ENCODE results near the gene APBA1.
"Not testable (repeated sequence)": the region's sequence is repeated elsewhere in the genome, so short reads cannot be mapped to it uniquely, and the experiment has no call there.

The APBA1 gene

DNA sequence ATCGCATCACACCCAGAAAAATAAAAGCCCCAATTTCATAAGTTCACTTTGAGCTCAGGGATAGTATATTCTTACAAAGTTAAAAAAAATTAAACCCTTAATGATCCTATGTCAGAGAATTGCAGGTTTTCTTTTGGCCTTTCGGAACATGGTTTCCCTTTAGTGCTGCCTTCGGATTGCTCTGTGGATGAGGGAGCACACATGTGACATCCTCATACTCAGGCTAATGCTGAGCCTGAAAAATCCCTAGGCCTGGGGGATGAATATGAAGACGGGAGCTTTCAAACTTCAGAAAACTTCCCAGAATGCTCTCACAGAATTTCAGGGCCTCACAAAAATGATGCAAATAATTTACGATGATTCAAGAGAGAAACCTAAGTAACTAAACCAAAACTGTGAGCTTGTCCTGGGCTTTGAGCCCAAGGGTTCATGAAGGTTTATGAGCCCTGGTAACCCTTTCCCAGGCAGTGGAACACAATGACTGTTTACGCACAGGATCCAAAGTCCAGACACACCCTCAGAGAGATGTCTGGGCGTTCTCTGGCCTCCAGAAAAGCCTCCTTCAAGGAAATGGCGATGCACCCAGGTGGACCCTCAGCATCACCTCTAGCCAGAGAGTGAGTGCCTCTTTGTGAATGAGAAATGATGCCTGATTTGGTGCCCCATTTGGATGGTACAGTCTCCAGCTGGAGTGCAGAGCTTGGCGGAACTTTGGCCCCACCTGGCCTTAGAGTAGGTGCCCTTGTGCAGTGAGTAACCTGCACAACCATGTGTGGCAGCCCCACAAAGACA, 201.8 kb downstream of the APBA1 start:
- DNase-seq, result no peak

DNA sequence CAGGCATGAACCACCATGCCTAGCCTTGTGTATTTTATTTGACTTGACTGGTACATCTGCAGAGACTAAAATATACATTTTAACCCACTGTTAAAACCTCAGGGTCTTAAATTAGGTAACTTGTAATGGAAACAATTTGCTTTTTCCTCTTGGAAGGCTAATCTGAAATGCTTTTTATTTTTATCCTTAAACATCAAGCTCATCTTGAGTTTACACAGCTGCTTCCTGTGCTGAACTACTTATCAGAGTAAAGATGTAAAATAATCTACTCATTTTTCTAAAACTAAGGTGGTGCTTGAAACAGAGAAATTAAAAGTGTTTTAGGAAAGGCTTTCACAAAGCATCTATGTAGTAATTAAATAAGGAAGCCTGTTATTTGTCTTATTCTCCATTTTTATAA, 203.0 kb downstream of the APBA1 start:
- no peak for DNase-seq

DNA sequence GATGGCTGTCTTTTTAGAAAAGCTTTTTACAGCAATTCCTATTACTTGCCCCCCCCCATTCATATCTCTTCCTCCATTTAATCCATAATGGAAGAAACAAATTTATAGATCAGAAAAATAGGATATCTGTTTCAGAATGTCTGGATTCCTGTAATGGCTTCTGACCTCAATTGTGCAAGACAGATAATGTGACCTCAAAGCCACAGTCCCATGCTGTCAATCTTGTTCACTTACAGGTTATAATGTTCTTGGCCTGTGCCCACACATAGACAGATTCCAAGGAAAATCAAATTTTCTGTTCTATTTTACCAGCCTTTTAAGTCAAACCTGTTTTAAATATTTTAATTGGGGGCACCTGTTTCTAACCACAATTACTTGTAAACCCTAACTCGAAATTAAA, 203.8 kb downstream of the APBA1 start:
- DNase-seq, result no peak

DNA sequence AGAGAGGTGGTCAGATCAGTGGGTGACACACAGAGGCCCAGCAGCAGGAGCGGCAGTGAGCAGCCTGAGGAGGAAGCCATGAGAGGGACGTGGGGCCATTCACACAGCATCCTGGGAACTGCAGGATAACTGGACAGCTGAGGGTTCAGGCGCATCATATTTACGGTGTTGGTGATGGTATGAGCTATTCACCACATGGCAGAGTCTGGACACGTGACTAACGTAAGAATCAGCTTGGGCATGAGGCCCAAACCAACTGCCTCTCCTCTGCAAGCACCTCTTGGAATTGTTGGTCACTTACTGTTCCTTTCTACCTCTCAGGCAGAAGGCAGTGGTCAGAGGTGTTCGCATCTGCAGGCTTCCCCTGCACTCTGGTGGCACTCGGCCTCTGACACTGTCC, 206.0 kb downstream of the APBA1 start:
- no peak for DNase-seq

DNA sequence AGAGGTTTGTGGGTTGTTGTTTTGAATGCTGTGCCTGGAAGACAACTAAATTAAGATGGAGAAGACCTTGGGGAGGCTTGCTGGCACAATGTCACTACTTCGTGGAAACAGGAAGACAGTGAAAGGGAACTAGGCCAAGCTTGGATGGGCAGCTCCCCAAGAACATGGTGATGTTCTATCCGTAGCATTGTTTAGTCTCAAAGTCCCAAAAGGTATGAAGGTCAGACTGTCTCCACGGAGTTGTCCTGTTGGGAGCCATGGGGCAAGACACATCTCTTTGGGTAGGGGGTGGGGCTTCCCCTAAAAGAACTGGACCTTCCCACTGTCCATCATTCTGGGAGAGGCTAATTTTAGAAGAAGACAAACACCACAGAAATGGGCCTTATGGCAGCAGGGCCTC, 206.7 kb downstream of the APBA1 start:
- no peak for DNase-seq

DNA sequence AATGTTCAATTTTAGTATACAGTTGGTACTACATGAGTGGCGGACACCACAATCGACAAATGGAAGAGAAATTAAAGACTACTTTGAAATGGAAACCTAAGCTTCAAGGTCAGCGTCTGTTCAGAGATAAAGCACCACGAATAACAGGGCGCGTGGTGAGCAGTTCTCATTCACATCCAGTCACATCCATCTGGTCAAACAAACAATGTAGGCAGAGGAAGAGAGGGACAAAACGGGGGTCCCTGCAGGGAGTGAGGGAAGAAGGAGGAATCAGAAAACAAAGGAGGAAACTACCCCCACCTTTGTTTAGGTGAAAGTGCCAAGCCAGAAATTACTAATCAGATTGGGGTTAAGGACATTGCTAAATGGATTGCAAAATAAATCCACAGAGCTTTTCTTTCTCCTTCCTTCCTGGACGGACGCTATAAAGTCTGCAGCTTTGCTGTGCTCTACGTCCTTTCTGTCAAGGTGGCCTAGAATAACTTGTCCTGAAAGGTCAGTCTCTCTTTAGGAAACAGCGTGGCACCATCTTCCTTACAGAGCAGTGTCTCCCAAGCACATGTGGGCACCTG, 208.6 kb downstream of the APBA1 start:
- no peak for DNase-seq

DNA sequence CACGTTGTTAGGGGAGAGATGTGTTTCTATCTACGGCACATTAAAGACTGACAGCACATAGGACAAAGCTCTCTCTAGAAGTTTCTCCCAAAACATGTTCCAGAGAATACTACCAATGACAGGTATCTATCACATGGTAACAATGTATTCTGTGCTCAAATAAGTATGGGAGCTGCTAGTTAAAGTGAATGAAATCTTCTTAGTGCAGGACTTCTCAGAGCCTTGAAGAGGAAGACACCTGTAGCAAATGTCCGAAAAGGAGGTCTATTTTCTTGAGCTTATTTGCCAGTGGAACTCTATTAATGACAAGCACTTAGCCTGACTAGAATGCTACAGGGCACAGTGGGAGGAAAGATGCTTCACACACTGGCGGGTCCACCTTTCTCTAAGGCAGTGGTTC, 209.8 kb downstream of the APBA1 start:
- DNase-seq, result no peak

DNA sequence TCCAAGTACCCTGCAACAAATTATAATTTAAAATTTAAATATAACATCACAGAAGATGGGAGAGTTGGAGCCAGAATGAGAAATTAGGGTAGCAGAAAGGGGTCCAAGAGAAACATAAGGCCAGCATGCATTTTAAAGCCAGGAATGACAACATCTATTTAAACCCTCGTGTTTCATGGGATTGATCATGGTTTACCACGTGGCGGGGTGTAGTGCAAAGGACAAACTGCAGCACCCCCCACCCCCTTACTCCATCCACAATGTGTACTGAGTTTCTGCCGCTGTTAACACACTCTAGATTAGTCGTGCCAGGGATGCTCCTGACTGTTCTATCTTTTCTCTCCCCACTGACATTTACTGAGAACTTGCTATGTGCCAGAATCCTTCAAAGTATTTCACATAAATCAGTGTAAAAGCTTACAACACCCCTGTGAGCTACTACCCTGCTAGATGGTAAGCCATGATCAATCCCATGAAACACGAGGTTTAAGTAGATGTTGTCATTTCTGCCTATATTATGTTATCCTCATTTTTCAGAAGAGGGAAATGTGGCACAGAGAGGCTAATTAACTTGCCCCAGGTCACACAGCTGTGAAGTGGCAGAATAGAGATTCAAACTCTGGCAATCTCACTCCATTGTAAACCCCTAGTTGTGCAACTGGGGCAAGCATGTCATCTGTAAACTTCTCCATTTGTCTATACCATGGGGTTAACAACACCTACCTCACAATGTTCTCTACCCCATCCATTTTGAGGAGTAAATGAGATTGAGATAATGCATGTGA, 210.9 kb downstream of the APBA1 start:
- DNase-seq, result no peak

DNA sequence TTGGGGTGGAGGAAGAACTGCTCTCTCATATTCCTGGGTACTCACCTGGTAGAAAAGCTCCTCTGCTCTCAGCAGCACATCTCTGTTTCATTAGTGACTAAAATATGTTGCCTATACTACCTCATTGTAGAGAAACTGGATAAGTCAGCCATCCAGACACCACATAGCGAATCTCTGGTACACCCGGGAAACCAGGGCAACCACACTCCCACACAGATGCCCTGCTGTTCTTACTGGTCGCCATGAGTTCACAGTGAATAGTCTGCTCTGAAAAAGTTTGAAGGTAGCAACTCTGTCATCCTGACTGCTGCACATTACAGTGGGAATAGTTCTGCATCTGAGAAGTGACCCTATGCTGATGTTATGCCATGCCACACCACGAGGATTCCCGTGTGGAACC, 212.2 kb downstream of the APBA1 start:
- no peak for DNase-seq

DNA sequence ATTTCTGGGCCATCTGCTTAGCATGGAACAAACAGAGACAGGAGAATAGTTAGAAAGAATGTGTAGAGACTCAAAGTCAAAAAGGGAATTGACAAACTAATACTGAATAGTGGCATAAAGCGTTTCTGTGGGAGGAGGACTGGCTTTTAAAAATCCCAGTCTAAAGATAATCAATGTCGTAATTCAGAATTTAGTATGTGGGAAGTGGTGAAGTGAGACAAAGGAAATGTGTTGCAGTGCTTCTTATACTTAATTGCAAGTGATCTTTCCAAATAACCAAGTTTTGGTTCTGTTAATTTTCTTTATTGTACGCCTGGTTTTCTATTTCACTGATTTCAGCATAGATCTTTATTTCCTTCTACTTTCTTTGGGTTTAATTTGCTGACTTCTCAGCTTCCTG, 214.0 kb downstream of the APBA1 start:
- no peak for DNase-seq

DNA sequence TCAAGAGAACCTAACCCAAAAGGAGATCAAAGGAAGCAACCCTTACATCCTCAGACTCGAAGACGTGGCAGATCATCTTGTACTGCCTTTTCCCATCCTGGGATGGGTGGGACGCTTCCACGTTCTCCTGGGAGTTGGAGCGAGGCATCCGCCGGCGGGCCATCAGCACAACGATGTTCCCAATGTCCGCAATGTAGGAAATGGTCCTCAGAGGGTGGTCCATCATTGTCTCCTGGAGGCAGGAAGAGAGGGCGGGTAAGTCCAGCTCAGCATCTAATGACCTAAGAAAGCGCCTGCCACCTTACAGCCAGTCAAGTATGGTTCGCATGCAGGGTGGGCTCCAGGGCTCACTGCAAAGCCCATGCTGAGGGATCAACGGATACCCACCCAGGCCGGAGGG, 216.0 kb downstream of the APBA1 start:
- DNase-seq, result no peak

DNA sequence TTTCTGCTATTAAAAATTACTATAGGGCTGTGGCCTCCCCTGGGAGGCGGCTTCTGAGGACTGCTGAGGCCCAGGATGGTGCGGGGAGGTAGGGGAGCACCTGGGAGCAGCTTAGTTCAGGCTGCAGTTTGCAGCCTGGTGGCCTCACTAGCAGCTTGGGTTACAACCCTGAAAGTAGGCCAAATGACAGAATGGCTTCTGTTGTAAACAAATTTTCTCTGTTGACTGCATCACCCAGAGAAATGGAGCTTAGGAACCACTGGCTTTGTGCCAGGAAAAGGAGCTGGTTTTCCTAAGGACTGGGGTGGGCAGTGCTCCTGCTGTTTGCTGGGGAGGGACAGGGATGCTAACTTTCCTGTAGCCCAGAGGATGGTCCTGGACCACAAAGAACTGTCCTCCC, 216.9 kb downstream of the APBA1 start:
- no peak for DNase-seq

DNA sequence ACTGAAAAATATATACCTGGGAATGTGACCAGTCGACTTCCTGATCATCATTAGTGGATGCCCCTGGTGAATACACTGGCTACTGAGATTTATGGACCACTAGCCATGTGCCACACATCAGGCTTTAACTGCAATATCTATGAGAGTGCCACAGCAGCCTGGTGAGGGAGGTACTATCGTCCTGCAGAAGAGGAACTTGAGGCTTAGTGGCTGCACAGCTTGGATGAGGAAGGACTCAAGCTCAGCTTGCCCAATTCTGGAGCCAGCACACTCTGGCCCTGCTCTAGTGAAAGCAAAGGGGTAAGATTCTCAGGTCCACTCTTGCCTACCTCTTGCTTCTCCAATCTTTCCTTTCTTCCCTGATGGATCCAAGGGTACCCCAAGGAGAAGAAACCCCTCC, 217.8 kb downstream of the APBA1 start:
- DNase-seq, result no peak

DNA sequence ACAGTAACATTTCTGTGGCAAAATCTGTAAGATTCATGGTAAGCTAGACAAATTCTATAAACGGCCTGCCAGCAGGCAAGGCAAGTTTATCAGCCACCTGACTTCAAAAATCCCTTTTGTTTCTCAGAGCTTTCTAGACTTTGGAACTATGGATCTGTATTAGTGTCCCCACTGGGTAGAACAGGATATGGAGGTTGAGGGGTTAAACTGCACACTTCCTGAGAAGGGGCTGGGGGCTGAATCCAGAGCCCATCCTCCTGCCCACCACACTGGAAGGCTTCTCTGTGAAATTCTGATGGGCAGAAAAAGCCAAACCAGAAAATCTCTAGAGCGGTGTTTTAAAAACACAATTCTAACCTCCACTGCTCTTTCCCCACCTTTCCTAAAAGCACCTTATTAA, 218.4 kb downstream of the APBA1 start:
- DNase-seq, result no peak

DNA sequence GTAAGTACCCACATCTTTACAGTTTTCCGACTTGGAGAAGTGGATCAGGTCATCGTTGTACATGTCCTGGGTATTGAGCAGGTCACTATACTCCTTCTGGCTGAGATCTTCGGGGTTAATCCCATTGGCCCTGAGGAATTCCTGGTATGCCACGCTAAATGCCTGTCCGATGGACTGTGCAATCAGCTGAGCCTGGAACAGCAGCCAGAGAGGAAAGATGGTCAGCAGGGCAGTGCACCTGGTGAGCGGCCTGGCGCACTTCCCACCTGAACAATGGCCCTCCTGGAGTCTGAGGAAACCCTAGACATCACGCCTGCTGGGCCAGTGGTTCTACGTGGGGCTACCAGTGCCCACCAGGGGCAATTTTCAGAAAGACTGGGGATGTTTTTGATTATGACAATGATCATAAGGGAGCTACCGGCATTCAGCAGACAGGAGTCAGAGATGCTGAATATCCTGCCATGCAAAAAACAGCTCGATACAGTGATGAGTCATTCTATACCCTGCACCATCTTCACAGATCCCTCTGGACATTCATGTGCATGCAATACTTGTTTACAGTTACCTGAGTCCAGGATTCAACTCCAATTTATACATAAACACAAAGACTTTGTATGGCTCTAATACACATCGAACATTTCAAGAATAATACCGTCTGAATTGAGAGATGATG, 219.9 kb downstream of the APBA1 start:
- DNase-seq, result no peak

DNA sequence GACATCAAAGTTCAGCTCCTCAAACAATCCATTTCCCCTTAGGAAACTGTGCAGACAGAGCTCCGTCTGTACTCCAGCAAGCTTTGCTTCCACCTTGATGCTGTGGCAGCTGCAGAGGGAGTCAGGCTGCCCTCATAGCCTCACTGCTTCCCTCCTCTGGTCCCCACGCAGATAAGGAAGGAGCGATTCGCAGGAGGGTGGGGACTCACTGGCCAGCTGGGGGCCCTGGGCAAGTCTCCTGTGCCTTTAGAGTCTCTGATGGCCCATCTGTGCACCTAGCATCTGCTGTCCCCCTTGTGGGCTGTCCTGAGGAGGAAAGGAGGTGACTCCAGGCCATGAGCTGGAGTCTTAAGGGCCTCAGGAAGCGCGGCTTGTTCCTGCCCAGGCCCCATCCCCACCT, 225.7 kb downstream of the APBA1 start:
- DNase-seq, result no peak

DNA sequence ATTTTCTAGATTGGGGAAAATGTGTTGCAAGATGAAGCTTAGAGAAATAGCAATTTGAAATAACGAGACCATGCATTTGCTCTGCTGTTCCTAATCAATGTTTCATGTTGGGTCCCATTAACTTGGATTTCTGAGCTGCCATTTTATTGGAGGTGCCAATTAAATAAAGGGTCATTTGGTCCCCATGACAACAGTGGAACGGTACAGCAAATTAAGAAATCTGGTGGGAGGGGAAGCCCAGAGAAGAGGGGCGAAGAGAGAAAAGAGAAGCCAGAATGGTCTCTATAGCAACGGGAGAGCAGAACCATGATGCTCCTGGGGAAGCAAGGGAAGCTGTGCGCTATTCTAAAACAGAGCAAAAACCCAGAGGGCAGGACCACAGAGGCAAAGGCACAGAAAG, 226.9 kb downstream of the APBA1 start:
- DNase-seq, result no peak

DNA sequence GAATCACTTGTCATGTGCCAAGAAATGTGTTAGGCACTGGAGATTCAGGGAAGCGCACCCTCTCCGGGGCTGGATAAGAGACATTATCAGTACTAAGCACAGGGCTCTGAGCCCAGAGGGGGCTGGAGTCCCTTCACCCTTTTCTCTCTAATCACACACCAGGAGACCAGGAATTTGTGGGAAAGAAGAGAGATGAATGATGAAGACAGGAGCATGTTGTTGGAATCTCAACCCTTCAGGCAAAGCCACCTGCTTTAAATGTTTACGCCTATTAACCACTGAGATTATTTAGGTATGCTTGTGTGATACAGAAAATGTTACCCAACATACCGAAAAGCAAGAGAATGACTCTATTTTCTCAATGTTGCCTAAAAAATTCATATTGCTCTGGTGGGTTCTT, 227.4 kb downstream of the APBA1 start:
- DNase-seq, result no peak

DNA sequence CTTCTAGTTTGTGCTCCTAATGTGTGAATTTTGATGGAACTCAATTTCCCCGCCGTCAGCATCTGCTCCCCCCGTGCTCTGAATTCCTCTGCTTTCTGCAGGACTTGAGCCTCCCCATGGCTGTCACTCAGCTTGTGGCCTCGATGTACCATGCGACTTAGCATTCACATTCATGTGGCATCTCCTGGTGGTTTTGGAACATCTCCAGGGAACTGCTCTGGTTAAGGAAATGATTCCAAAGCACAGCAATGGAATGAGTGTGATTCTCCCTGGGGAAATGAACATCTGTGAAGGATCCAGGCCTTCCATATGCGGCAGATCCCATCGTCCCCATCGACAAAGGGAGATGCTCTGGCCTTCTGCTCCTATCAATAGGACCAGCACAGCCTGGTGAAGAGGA, 228.2 kb downstream of the APBA1 start:
- no peak for DNase-seq

DNA sequence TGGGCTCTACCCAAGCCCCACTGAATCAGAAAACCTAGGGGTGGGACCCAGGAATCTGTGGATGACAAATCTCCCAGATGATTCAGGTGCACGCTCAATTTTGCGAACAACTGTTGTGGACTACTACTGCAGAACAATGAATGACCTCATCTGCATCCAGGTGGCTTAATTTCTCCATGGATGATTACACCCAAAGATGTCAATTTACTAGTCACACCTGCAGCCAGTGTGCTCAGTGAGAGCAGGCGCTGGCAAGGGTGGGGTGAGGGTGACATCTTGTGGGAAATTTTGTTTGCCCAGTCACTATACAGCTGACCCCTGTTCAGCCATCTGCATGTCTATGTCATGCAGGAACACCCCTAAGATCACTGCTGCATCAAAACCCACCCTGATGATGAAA, 229.0 kb downstream of the APBA1 start:
- DNase-seq, result peak; percentile 26

DNA sequence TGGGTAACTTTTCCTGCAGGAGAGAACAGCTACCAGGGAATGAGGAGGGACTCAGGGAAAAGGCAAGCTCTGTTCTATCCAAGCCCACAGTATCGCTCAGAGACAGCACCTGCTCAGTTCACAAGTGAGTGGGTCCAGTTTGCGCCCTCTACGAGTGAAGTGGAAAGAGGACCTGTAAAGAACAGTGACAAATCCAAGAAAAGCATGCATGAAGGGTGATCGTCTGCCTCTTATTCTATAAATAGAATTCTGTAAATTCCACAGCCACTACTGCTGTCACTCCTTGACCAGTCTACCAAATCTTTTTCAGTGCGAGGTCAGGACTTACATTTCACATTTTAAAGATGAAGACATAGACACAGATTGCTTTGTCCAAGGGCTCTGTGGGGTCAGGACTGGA, 229.7 kb downstream of the APBA1 start:
- DNase-seq, result no peak

DNA sequence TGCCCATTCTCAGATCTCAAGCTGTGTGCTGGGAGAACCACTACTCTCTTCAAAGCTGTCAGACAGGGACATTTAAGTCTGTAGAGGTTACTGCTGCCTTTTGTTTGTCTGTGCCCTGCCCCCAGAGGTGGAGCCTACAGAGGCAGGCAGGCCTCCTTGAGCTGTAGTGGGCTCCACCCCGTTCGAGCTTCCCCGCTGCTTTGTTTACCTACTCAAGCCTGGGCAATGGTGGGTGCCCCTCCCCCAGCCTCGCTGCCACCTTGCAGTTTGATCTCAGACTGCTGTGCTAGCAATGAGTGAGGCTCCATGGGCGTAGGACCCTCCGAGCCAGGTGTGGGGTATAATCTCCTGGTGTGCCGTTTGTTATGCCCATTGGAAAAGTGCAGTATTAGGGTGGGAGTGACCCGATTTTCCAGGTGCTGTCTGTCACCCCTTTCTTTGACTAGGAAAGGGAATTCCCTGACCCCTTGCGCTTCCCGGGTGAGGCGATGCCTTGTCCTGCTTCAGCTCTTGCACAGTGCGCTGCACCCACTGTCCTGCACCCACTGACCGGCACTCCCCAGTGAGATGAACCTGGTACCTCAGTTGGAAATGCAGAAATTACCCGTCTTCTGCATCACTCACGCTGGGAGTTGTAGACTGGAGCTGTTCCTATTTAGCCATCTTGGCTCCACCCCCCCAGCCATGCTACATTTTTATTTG, 231.8 kb downstream of the APBA1 start:
- peak; percentile 10 for DNase-seq

DNA sequence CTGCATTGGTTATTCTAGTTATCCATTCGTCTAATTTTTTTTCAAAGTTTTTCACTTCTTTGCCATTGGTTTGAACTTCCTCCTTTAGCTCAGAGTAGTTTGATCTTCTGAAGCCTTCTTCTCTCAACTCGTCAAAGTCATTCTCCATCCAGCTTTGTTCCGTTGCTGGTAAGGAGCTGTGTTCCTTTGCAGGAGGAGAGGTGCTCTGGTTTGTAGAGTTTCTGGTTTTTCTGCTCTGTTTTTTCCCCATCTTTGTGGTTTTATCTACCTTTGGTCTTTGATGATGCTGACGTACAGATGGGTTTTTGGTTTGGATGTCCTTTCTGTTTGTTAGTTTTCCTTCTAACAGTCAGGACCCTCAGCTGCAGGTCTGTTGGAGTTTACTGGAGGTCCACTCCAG, 232.5 kb downstream of the APBA1 start:
- DNase-seq, result not testable (repeated sequence)
